NOMO-1 (cell line): Measurements from ENCODE around the gene PFKFB2.

Experiments used
- DNase-seq, 2 experiments: peaks; one replicate each; lab custom pipeline; 2025; ENCODE audit not compliant: unreplicated experiment in 2 of 2; lab: John Stamatoyannopoulos, UW

PFKFB2 gene

DNA sequence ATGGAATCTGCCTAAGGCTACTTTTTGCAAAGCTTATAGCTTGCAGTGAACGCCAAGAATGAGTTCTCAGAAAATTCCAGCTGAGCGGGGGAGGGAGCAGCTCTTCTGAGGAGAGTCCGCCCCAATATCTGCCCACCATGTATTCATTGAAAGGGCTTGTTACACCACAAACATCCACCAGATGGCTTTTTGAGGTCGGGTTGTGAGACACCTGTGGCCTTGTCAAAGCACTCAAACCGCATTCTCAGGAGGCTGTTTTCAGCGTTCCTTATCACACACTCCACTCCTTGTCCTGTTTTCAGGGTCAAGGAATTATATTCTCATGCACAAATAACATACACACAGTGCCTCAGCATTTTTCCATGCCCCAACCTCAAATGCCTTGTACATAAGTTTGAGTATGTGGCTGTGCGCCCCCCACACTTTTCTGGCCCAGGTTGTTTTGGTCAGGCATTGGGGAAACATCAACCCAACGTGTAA is 31.7 kb downstream of the PFKFB2 start:
- DNase-seq: peak; percentile 29 to 34

DNA sequence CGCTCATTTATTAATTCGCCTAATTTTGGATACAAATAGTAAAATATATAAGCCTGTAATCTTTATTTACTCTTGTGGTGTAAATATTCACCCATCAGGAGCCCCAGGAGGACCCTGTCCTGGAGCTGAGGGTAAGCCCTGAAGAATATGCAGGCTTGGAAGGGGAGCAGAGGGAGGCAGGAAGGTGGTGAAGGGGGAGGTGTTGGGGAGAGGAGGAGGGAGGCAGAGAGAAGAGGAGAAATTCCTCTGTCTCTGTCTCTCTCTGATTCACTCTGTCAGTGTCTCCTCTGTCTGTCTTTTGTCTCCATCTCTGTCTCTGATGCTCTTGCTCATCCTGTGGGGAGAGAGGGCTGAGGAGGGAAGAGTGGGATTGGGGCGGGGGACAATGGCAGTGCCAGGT is 32.8 kb downstream of the PFKFB2 start:
- no peak for DNase-seq

DNA sequence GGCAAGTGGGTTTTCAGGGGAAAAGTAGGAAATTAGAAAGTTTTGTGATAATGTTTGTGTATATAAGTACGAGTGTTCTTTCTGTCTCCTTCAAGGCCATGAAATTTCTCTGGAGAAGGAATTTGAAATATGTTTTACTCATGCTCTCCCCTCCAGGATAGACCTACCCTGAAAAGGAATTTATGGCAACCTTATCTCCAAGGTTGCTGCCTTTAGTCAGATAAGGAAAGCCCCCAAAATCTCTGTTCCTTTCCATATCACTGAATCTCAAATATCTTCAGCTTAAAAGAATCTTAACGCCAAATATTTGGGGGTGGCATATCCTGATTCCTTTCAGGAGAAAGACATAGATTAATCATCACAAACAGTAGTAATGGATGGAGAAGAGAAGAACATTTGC is 35.1 kb downstream of the PFKFB2 start:
- no peak for DNase-seq

DNA sequence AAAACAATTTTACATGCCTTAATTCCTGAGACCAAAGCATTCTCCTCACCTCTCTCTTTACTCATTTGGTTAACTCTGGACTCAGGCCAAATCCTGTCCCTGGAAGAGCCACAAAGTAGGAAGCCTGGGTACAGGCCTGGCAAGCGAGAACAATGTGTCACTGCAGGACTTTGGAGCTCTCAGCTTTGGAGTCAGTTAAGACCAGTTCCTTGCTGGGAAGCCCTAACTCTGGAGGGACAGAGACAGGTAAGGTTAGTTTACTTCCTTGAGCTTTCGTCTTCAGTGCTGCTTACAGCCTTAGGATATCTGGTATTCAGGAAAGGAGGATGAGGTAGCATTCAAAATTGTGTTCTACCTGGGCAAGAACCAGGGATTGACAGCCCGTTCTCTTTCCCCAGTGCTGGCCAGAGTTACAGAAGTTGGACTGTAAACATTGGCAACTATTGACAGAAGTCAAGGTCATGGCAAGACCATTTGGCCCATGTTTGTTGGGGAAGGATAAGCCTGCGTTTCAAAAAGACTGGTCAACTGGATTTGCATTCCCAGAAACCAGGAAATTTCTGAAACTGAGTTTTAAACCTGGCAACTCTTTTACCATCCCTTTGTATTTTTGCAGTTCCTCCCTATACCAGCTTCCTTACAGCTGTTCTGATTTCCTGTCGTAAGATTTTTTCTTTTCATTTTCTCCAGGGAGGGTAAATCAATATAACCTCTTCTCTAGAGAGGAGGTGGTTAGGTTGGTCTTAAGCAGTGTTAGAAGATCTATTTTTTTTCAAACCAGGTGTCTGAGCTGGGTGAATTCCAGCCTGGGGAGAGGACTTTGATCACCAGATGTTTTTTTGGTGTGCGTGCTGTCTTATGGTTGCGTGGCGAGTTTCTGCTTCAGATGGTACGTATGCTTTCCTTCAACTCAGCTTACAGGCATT is 35.9 kb downstream of the PFKFB2 start, which contains the start of gene C4BPB:
TSS of gene C4BPB (plus strand) at position 160 of the 926 bp plus-strand sequence. CDS start at position 832, 672 bp downstream.
- DNase-seq: no peak

DNA sequence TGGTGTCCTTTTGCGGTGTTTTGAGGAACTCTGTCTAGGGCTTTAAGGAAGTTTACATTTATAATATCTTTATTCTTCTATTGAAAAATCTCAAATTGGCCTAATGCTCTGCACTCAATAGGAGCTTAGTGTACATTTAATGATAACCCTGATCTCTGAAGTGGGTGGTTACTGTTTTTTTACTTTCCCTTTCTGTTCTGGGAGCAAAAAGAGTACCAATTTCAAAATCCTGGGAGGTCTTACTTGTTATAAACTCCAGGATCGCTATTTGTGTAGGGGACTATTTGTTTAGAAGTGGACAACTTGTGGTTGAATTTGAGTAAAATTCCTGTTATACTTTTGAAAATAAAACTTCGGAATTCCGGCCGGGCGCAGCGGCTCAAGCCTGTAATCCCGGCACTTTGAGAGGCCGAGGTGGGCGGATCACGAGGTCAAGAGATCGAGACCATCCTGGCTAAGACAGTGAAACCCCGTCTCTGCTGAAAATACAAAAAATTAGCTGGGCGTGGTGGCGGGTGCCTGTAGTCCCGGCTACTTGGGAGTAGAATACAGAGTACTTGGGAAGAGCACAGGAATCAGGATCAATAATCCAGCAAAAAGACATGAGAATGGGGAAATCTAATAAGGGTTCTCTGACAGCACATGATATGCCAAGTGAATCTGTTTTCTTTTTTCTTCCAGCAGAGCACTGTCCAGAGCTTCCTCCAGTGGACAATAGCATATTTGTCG is 36.7 kb downstream of the PFKFB2 start:
- DNase-seq: no peak

DNA sequence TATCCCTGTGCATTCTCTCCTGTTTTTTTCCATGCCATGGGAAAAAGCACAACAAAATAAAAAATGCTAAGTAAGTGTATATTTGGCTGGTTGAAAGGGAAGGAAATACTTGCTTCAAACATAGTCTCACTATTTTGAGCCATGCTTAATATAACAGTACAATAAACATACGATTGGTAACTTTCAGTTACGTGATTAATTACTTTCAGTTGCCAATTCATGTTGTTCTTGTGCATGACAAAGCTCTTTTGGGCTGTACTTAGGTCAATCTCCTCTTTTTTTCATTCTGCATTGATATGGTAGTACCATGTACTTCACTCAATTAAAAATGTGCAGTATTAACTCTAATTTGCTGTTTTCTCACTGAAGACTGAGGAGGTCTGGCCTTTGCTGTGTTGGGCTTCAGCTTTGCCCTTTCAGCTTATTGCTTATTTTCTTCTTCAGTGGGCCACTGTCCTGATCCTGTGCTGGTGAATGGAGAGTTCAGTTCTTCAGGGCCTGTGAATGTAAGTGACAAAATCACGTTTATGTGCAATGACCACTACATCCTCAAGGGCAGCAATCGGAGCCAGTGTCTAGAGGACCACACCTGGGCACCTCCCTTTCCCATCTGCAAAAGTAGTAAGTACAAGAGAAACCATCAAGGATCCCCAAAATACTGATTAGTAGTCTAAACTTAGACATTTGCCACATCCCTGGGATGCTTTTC is 38.3 kb downstream of the PFKFB2 start:
- no peak for DNase-seq

DNA sequence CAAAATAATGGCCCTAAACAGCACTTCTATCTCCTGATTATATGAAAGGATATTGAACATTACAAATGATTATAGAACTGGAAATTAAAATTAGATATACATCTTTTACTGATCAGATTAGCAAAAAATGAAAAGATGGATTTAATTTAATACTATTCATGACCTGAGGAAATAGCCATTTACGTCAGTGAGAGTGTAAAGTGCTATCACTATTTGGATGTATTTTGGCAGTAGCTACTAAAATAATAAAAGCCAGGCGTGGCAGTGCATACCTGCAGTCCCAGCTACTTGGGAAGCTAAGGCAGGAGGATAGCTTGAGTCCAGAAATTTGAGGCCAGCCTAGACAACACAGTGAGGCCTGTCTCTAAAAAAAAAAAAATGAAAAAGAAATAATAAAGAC is 40.9 kb downstream of the PFKFB2 start:
- DNase-seq: no peak

DNA sequence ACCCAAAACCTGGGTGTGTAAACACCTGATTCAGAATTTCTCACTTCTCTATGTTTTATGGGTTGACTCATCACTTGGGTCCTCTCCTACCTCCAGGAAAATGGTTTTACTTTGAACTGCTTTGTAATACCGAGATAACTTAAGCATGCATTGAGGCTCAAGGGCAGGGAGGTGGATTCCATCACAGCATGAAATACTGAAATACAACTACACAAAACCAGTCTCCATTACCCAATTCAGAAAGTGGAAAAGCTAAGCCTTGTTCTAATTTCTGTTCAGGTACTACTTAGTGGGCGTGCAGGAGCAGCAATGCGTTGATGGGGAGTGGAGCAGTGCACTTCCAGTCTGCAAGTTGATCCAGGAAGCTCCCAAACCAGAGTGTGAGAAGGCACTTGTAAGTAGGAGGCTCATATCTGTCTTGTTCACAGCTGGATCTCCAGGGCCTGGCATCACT is 44.8 kb downstream of the PFKFB2 start:
- DNase-seq: no peak

DNA sequence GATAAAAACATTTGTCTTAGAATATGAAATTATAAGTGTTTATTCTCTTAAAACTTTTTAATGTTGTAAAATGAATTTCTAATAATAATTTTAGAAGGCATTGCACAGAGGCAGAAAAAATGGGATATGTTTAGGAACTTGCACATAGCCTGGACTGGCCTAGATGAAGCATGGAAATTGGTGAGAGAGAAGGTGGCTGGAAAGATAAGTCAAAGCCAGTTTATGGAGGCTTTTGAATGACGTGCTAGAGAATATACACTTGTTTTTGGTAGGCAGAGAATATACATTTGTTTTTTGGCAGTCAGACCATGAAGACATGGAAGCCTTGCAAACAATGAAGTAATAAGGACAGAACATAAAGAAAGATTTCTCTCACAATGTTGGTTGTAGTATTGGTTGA is 48.6 kb downstream of the PFKFB2 start:
- DNase-seq: no peak

DNA sequence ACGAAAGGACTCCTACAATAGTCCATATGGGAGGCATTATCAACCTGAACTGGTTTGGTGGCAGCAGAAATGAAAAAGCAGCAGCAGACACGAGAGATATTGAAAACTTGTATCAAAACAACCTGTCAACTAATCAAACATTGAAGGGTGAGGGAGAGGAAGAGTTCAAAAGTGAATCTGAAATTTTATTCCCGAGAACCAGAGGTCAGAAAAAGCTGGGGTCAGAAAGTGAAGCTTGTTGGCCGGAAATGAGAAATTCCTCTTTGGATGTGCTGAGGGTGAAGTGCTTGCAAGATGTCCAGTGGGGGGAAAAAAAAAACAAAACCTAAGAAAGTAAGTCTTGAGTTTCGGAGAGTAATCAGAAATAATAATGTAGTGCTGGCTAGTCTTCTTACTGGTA is 49.1 kb downstream of the PFKFB2 start:
- DNase-seq: no peak

DNA sequence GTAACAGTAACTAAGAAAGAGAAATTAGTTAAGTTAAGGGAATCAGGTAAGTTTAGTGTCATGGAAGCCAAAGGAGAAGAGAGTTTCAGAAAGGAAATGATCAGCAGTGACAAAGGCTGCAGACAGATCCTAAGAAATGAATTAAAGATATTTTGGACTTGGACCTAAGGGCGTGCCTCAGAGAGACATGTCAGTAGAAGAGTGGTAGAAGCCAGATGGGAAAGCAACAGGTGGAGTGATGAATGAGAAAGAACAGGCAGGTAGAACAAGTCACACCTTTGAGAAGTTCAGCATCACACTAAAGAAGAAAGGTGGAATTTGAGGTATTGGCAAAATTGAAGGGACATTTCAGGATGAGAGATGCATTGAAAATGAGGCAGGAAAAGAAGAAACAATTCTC is 49.6 kb downstream of the PFKFB2 start:
- no peak for DNase-seq

DNA sequence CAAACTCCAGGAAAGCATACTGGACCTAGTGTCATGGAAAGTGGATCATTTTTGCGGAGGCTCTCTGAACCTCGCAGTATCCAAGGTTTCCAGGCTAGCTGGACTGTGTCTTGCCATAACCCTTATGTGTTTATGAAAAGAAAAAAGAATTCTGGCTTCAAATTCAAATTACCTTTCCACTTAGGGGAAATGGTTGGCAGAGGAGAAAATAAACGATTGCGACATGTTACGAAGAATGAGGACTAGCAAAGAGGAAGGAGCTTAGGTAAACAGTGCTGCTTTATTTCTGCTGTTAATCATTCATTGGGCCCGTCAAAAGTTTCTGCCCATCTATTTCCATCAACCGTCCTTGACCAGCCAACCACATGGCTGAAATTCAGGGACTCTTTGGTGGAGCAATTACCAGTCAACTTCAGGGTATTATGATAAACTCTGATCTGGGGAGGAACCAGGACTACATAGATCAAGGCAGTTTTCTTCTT is 50.9 kb downstream of the PFKFB2 start, which contains the start of gene C4BPA:
TSS of gene C4BPA (plus strand) at position 342 of the 482 bp plus-strand sequence. CDS start 8,793 bp downstream, outside the sequence.
- peak; percentile 67 to 83 for DNase-seq

DNA sequence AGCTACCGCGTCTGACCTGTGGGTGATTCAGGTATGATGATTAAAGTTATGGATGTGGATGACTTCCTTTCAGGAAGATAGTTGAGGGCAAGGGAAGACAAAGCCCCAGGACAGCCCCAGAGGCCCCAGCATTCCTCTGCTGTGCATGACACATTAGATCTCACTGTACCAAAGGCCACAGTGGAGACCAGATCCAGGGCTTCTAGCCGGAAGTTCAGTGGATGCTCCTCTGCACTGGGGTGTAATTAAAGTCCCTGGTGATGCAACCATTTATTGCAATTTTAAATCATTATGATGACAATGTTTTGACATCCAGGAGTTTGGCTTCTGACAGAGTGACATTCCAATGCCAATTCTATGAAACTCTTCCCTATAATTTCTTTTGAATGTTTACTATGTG is 55.9 kb downstream of the PFKFB2 start:
- no peak for DNase-seq

DNA sequence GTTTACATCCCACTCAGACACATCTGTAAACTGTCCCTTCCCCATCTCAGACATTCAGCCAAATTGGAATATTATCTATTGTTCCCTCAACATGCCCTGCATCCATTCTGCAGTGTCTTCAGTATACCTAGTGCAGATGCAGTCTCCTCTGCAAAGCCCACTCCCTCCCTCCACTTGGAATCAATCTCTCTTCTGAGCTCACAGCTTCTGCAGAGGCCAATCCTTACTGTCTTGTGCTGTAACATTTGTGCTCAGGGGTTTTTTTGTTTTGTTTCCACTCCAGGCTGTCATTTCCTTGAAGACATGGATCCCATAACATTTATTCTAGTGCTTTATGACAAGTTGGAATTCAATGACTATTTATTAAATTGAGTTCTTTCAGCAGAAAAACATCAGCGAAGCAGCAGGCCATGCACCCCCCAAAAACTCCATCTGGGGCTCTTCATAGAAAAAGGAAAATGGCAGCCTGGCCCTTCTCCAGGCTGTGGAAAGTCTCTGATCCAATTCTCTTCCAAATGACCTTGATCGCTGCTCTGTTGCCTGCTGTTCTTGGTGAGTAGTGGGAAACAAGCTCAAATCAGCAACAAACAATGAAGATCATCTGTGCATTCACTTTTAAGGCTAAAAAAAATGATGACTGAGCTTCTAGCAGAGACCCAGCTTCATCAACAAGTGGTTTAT is 59.7 kb downstream of the PFKFB2 start:
- no peak for DNase-seq

DNA sequence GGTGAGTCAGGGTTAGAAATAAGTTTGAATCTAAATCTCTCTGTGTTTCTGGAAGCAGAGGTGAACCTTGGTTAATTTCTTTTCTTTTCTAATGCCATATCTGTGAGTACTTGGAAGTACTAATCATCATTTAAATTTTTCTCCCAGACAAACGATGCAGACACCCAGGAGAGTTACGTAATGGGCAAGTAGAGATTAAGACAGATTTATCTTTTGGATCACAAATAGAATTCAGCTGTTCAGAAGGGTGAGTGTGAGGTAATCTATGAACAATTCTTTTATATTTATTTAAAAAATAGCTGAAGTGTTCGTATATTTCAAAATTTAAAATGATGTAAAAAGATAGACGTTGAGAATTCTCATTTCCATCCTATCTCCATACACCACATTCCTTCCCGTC is 62.2 kb downstream of the PFKFB2 start:
- DNase-seq: no peak

DNA sequence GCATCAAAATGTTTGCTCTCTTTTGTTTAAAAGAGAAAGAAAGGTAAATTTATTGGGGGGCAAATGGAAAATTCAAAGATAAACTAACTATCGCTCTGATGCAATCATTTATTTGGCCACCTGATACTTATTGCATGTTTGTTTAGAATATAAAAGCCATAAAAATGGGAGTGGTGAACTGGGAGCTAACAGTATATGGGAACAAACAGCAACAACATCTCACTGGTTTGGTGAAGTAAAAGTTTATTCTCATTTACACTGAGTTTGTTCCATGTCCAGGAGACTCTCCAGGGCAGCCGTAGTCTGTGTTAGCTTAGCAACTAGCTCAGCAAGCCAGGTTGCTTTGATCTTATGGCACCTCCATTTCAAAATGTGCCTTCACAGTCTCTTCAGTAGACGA is 71.3 kb downstream of the PFKFB2 start:
- no peak for DNase-seq

DNA sequence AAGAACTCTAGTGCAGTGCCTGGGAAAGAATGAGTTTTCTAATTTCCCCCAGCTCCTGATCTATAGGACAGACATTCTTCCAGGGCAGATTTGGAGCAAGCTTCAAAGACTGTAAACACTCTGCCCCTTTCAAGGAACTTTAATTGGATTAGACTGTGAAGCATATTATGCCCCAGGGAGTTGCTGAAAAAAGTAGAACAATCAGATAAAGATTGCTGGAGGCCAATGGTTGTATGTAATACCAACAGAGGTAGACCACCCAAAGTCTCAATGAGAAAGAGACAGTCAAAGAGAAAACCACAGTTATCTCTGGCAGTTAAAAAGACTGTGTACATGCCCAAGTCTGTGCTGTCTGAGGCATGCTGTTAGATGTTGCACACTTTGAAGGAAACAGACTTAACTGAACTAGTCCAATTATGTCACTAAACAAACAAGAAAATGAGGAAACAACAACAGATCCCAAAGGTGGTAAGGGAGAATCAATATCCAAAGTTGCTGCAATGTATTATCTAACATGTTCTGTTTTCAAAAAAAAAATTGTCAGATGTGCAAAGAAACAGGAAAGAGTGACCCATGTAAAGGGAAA is 75.4 kb downstream of the PFKFB2 start:
- DNase-seq: no peak

DNA sequence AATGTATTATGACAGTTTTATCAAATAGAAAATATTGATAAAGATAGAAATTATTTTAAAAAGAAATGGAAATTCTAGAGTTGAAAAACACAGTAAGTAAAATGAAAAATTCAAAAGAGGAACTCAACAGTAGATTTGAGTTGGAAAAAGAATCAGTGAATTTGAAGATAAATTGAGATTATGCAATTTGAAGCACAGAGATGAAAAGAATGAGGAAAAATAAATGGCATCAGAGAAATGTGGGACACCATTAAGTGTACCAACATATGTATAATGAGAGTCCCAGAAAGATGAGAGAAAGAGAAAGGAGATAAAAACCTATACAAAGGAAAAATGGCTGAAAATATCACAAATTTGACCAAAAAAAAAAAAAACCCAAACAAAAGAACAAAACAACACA is 76.0 kb downstream of the PFKFB2 start:
- no peak for DNase-seq
